Retinal pigment epithelial cell (primary cell): ENCODE data around the gene SORCS2.

Experiments
- DNase-seq: peaks from one replicate; pipeline ENCODE4 v3.0.0-alpha.2; 2010; ENCODE audit warnings: low read depth
- H3K4me3 ChIP-seq: 2 replicates; pipeline ENCODE4 v1.5.1; 2011; ENCODE audit warnings: mild to moderate bottlenecking, low read length, control low read depth, moderate library complexity
- CTCF ChIP-seq: conservative IDR thresholded peaks from 2 replicates; pipeline ENCODE4 v1.5.1; 2011; ENCODE audit warnings: low read depth, low read length, control low read depth, inconsistent platforms

SORCS2 gene

DNA sequence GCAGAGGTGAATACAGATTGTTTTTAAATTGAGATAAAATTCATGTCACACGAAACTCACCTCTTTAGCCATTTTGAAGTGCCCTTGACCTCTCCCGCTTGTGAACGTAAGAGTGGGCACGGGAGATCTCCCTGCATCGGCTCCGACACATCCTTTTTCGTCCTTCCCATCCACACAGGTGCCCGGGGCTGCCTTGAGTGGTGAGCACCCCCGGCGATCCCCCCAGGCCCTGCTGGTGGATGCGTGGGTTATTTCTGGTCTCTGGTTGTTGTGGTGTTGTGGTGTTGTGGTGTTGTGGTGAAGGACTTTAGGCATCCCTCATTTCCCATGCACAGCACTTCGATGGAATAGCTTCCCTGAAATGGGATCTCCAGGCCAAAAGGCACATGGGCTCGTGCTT, 196.3 kb downstream of the SORCS2 start:
- no peak for DNase-seq
- no peak overlapping the region for H3K4me3 ChIP-seq
- no peak for TF ChIP-seq CTCF

DNA sequence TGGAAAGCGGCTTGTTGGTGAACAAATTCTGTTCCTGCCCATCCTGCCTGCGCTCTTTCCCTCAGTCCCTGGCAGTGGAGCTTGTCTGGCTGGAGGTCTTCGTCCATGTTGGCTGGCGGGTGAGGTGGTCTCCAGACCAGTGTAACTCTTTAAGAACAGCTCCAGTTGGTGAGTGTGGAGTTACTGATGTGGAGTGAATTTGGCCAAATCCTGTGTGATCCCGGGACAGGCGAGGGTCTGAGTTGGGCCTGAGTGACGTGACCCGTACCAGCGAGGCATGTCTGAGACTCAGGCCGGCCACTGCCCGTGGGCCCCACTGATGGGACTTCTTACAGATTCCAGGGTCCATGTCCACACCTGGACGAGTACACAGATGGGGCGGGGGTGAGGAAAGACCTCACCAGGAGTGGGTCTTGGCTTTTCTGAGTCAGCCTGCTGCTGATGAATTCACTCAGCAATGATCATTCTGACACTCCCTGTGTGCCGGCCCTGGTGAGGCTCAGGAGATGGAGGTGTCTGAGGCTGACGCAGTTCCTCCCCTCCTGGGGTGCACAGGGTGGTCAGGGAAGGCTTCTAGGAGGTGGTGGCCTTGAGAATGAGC, 196.9 kb downstream of the SORCS2 start:
- no peak for TF ChIP-seq CTCF
- H3K4me3 ChIP-seq = no peak overlapping the region
- DNase-seq = no peak

DNA sequence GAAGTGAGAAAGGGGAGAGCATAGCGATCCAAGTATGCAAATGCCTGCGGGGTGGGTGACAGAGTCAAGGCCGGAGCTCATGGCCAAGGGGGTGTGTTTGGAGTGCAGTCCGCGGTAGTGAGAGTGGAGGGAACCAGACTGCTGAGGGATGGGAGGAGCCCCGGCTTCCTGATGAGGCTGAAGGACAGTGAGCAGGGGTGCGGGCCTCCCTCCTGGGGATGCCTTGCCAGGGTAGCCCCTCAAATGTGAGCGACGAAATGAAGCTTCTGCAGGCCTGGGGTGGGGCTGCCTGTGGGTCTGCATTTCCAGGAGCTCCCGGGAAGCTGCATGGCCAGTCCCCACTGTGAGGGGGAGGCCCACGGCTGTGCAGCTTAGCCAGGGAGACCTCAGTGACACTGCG, 197.4 kb downstream of the SORCS2 start:
- no peak for DNase-seq
- TF ChIP-seq CTCF = no peak
- H3K4me3 ChIP-seq = no peak overlapping the region

DNA sequence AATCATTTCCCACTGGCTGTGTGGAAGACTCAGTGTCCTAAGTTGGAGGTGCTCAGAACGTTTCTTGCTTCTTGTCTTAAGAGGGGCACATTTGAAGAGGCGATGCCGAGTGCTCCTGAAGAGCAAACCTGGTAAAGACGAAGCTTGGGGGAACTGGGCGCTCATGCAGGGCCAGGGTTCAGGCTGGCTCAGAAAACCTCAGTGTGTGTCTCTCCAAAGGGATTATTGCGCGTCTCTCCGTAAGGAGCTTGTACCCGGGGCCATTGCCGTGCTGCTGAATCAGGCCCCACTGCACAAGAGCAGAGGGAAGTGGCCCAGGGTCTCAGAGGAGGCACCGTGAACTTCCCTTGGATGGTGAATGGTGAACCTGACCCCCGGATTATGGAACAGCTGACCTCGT, 198.0 kb downstream of the SORCS2 start:
- DNase-seq = no peak
- no peak overlapping the region for H3K4me3 ChIP-seq
- no peak for TF ChIP-seq CTCF

- TF ChIP-seq CTCF = no peak
- no peak for DNase-seq
- H3K4me3 ChIP-seq = no peak overlapping the region
Observed at GRCh38 chr4:7390906-7391636, 198.7 kb downstream of the SORCS2 start.

GRCh38 chr4:7391637-7392437, 199.5 kb downstream of the SORCS2 start:
- no peak overlapping the region for H3K4me3 ChIP-seq
- no peak for DNase-seq
- TF ChIP-seq CTCF = no peak
